ENCODE data around the gene MARS1. TPM values are rescaled to one million over a fixed set of nuclear protein-coding genes. Genes with fewer than 3 reads are reported as not detected.
"Not testable (repeated sequence)": the region's sequence is repeated elsewhere in the genome, so short reads cannot be mapped to it uniquely, and the experiment has no call there.

The MARS1 gene
- polyA plus RNA-seq, 1 donor = 81.9 TPM

GRCh38 chr12:57495051-57495701 lies 7.3 kb downstream of the MARS1 start:
- WGBS (ENCODE audit: insufficient coverage, low lambda C conversion rate) = no CpG with 5 or more reads among the region's 48 CpGs
- not testable (repeated sequence) for DNase-seq; H3K9me3 ChIP-seq (ENCODE audit: control insufficient read depth, low read depth, low read length); H3K4me3 ChIP-seq (ENCODE audit: low read length); H3K4me1 ChIP-seq (ENCODE audit: control insufficient read depth, insufficient read depth, low read length); H3K27ac ChIP-seq (ENCODE audit: low read length); H3K27me3 ChIP-seq (ENCODE audit: control insufficient read depth, insufficient read depth, low read length)
- H3K36me3 ChIP-seq (ENCODE audit: control insufficient read depth, insufficient read depth, low read length) = peaks cover 47% of the 10 kb centered on the region

- DNase-seq = no peak
- Histone ChIP-seq H3K36me3 (ENCODE audit: control insufficient read depth, insufficient read depth, low read length) (peaks cover 45% of the 10 kb centered on the region), H3K27me3 (ENCODE audit: control insufficient read depth, insufficient read depth, low read length) (no peaks in the 10 kb centered on the region), H3K27ac (ENCODE audit: low read length) (no peak overlapping the region), H3K4me3 (ENCODE audit: low read length) (no peak overlapping the region), H3K4me1 (ENCODE audit: control insufficient read depth, insufficient read depth, low read length) (no peaks in the 10 kb centered on the region), H3K9me3 (ENCODE audit: control insufficient read depth, low read depth, low read length) (no peaks in the 10 kb centered on the region)
Observed at GRCh38 chr12:57496822-57497221, 9.0 kb downstream of the MARS1 start.

DNA sequence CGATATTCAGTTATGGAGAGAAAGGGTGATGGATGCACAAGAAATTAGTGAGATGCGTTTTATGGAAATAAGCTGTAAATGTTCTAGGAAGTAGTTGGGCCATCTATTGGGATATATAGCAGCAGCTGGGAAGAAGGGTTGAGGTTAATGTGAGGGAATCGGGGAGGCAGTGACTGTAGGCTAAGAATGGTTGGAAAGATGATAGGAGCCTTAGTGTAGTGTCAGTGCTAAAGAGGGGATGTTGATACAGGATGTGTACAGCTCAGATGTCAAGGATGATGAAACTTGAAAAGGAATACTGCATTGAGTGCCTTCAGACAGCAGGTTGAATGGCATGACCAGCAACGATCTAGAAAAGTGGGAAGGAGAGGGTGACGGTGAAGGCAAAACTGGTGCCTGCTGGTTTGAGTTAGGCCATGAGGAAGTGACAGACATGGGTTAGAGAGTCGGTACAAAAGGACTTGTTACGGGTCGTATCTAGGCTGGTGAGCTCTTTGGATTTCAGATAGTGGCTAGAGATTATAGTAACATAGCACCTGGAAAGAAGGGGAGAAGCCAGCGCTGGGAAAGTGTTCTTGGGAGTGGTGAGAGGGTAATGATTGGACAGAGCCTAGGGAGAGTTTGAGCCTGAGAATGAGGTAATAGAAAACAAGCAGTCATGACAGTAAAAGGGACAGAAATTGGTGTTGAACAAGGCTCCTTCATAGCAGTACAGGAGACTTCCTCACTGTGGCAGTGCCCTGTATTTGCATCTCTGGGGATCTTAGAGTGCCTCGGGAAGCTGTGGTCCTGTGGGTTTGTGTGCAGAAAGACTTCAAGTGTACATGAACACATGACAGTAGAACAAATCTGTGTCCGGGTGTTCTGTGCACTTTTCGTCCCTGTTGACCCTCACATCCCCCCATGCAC lies 9.6 kb downstream of the MARS1 start:
- H3K4me3 ChIP-seq (ENCODE audit: low read length) = no peak overlapping the region
- no peaks in the 10 kb centered on the region for H3K27me3 ChIP-seq (ENCODE audit: control insufficient read depth, insufficient read depth, low read length)
- 100% methylated on average over 4 of the region's 12 CpGs for WGBS (ENCODE audit: insufficient coverage, low lambda C conversion rate)
- no peak overlapping the region for H3K27ac ChIP-seq (ENCODE audit: low read length)
- no peaks in the 10 kb centered on the region for H3K9me3 ChIP-seq (ENCODE audit: control insufficient read depth, low read depth, low read length)
- peaks cover 49% of the 10 kb centered on the region for H3K36me3 ChIP-seq (ENCODE audit: control insufficient read depth, insufficient read depth, low read length)
- no peaks in the 10 kb centered on the region for H3K4me1 ChIP-seq (ENCODE audit: control insufficient read depth, insufficient read depth, low read length)
- DNase-seq = no peak

DNA sequence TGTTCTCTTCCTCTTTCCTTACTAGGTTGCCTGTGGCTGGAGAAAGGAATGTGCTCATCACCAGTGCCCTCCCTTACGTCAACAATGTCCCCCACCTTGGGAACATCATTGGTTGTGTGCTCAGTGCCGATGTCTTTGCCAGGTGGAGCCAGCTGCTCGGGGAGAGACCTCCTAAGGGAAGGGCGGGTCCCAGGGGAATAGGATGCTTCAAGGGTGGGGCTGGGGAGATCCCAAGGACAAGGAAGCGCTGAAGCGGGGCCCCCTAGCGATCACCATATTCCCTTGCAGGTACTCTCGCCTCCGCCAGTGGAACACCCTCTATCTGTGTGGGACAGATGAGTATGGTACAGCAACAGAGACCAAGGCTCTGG lies 10.2 kb downstream of the MARS1 start:
- no peak overlapping the region for H3K4me3 ChIP-seq (ENCODE audit: low read length)
- no peaks in the 10 kb centered on the region for H3K27me3 ChIP-seq (ENCODE audit: control insufficient read depth, insufficient read depth, low read length)
- H3K9me3 ChIP-seq (ENCODE audit: control insufficient read depth, low read depth, low read length) = no peaks in the 10 kb centered on the region
- H3K4me1 ChIP-seq (ENCODE audit: control insufficient read depth, insufficient read depth, low read length) = no peaks in the 10 kb centered on the region
- no peak for DNase-seq
- no CpG with 5 or more reads among the region's 9 CpGs for WGBS (ENCODE audit: insufficient coverage, low lambda C conversion rate)
- no peak overlapping the region for H3K27ac ChIP-seq (ENCODE audit: low read length)
- H3K36me3 ChIP-seq (ENCODE audit: control insufficient read depth, insufficient read depth, low read length) = peaks cover 44% of the 10 kb centered on the region

GRCh38 chr12:57498571-57498970 lies 10.7 kb downstream of the MARS1 start:
- peaks cover 44% of the 10 kb centered on the region for H3K36me3 ChIP-seq (ENCODE audit: control insufficient read depth, insufficient read depth, low read length)
- WGBS (ENCODE audit: insufficient coverage, low lambda C conversion rate) = 100% methylated on average over 1 of the region's 4 CpGs

GRCh38 chr12:57500213-57500612 lies 12.3 kb downstream of the MARS1 start:
- Histone ChIP-seq H3K4me3 (ENCODE audit: low read length) (no peak overlapping the region), H3K27ac (ENCODE audit: low read length) (no peak overlapping the region), H3K4me1 (ENCODE audit: control insufficient read depth, insufficient read depth, low read length) (no peaks in the 10 kb centered on the region), H3K36me3 (ENCODE audit: control insufficient read depth, insufficient read depth, low read length) (peaks cover 57% of the 10 kb centered on the region), H3K27me3 (ENCODE audit: control insufficient read depth, insufficient read depth, low read length) (no peaks in the 10 kb centered on the region), H3K9me3 (ENCODE audit: control insufficient read depth, low read depth, low read length) (no peaks in the 10 kb centered on the region)
- DNase-seq = no peak
- no CpG with 5 or more reads among the region's 11 CpGs for WGBS (ENCODE audit: insufficient coverage, low lambda C conversion rate)

More at GRCh38 chr12:57498571-57498970, 10.7 kb downstream of the MARS1 start:
- no peaks in the 10 kb centered on the region for H3K4me1 ChIP-seq (ENCODE audit: control insufficient read depth, insufficient read depth, low read length)
- no peak overlapping the region for H3K27ac ChIP-seq (ENCODE audit: low read length)
- no peak overlapping the region for H3K4me3 ChIP-seq (ENCODE audit: low read length)
- DNase-seq = no peak
- H3K27me3 ChIP-seq (ENCODE audit: control insufficient read depth, insufficient read depth, low read length) = no peaks in the 10 kb centered on the region
- no peaks in the 10 kb centered on the region for H3K9me3 ChIP-seq (ENCODE audit: control insufficient read depth, low read depth, low read length)

- not testable (repeated sequence) for H3K27ac ChIP-seq (ENCODE audit: low read length); H3K27me3 ChIP-seq (ENCODE audit: control insufficient read depth, insufficient read depth, low read length); DNase-seq; H3K4me3 ChIP-seq (ENCODE audit: low read length); H3K4me1 ChIP-seq (ENCODE audit: control insufficient read depth, insufficient read depth, low read length); H3K9me3 ChIP-seq (ENCODE audit: control insufficient read depth, low read depth, low read length)
- peaks cover 60% of the 10 kb centered on the region for H3K36me3 ChIP-seq (ENCODE audit: control insufficient read depth, insufficient read depth, low read length)
- no CpG with 5 or more reads among the region's 22 CpGs for WGBS (ENCODE audit: insufficient coverage, low lambda C conversion rate)
Observed at GRCh38 chr12:57502311-57502969, 14.6 kb downstream of the MARS1 start.

GRCh38 chr12:57506541-57506940 lies 18.7 kb downstream of the MARS1 start:
- not testable (repeated sequence) for H3K4me3 ChIP-seq (ENCODE audit: low read length); DNase-seq; H3K27me3 ChIP-seq (ENCODE audit: control insufficient read depth, insufficient read depth, low read length); H3K9me3 ChIP-seq (ENCODE audit: control insufficient read depth, low read depth, low read length); H3K4me1 ChIP-seq (ENCODE audit: control insufficient read depth, insufficient read depth, low read length); H3K27ac ChIP-seq (ENCODE audit: low read length)
- WGBS (ENCODE audit: insufficient coverage, low lambda C conversion rate) = no CpG with 5 or more reads among the region's 4 CpGs
- peaks cover 52% of the 10 kb centered on the region for H3K36me3 ChIP-seq (ENCODE audit: control insufficient read depth, insufficient read depth, low read length)

DNA sequence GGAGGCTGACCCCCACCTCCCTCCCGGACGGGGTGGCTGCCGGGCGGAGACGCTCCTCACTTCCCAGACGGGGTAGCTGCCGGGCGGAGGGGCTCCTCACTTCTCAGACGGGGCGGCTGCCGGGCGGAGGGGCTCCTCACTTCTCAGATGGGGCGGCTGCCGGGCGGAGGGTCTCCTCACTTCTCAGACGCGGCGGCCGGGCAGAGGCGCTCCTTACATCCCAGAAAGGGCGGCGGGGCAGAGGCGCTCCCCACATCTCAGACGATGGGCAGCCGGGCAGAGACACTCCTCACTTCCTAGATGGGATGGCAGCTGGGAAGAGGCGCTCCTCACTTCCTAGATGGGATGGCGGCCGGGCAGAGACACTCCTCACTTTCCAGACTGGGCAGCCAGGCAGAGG lies 19.9 kb downstream of the MARS1 start:
- not testable (repeated sequence) for H3K9me3 ChIP-seq (ENCODE audit: control insufficient read depth, low read depth, low read length); H3K4me1 ChIP-seq (ENCODE audit: control insufficient read depth, insufficient read depth, low read length); DNase-seq; H3K4me3 ChIP-seq (ENCODE audit: low read length); H3K27ac ChIP-seq (ENCODE audit: low read length); H3K27me3 ChIP-seq (ENCODE audit: control insufficient read depth, insufficient read depth, low read length)
- no CpG with 5 or more reads among the region's 28 CpGs for WGBS (ENCODE audit: insufficient coverage, low lambda C conversion rate)
- H3K36me3 ChIP-seq (ENCODE audit: control insufficient read depth, insufficient read depth, low read length) = peaks cover 59% of the 10 kb centered on the region

- DNase-seq = no peak
- Histone ChIP-seq H3K27me3 (ENCODE audit: control insufficient read depth, insufficient read depth, low read length) (no peaks in the 10 kb centered on the region), H3K36me3 (ENCODE audit: control insufficient read depth, insufficient read depth, low read length) (peaks cover 68% of the 10 kb centered on the region), H3K27ac (ENCODE audit: low read length) (no peak overlapping the region), H3K4me1 (ENCODE audit: control insufficient read depth, insufficient read depth, low read length) (no peaks in the 10 kb centered on the region), H3K9me3 (ENCODE audit: control insufficient read depth, low read depth, low read length) (no peaks in the 10 kb centered on the region), H3K4me3 (ENCODE audit: low read length) (no peak overlapping the region)
- WGBS (ENCODE audit: insufficient coverage, low lambda C conversion rate) = no CpG with 5 or more reads among the region's 4 CpGs
Observed at GRCh38 chr12:57511161-57511560, 23.3 kb downstream of the MARS1 start.

All from large intestine (tissue), 3 donors.